Astrocyte (in vitro differentiated cells and primary cell): ENCODE data around the gene PSEN1. TPM values are rescaled to one million over a fixed set of nuclear protein-coding genes. Genes with fewer than 3 reads are reported as not detected.

Experiments
- DNase-seq: peaks from one replicate; pipeline ENCODE4 v3.0.0-alpha.2; 2010; ENCODE audit warnings: low read depth
- FAIRE-seq: peaks from 2 replicates; lab custom pipeline; 2011; peaks lifted over from hg19 to GRCh38; lab: Jason Lieb, UNC
- H2AFZ ChIP-seq: 2 replicates; pipeline ENCODE4 v1.6.0; 2012; ENCODE audit warnings: low read depth, low read length, inconsistent platforms
- H3K27ac ChIP-seq: 2 replicates; pipeline ENCODE4 v1.5.1; 2011; ENCODE audit warnings: low read depth, low read length, inconsistent platforms
- H3K27me3 ChIP-seq: 2 replicates; pipeline ENCODE4 v1.6.0; 2011; ENCODE audit warnings: low read length, inconsistent platforms; ENCODE audit not compliant: insufficient read depth
- H3K36me3 ChIP-seq: 2 replicates; pipeline ENCODE4 v1.5.1; 2011; ENCODE audit warnings: low read length, inconsistent platforms; ENCODE audit not compliant: insufficient read depth
- H3K4me1 ChIP-seq: 2 replicates; pipeline ENCODE4 v1.5.1; 2011; ENCODE audit warnings: low read length, inconsistent platforms; ENCODE audit not compliant: insufficient read depth
- H3K4me2 ChIP-seq: 2 replicates; pipeline ENCODE4 v1.6.0; 2012; ENCODE audit warnings: low read length, inconsistent platforms
- H3K4me3 ChIP-seq: 2 replicates; pipeline ENCODE4 v1.5.1; 2011; ENCODE audit warnings: low read depth, mild to moderate bottlenecking, low read length, inconsistent platforms; ENCODE audit not compliant: insufficient read depth
- H3K79me2 ChIP-seq: 2 replicates; pipeline ENCODE4 v1.6.0; 2012; ENCODE audit warnings: mild to moderate bottlenecking, low read length, inconsistent platforms; ENCODE audit not compliant: insufficient read depth
- H3K9ac ChIP-seq: 2 replicates; pipeline ENCODE4 v1.6.0; 2012; ENCODE audit warnings: mild to moderate bottlenecking, low read length, inconsistent platforms
- H3K9me3 ChIP-seq: 2 replicates; pipeline ENCODE4 v1.5.1; 2012; ENCODE audit warnings: low read depth, mild to moderate bottlenecking, low read length, inconsistent platforms; ENCODE audit not compliant: insufficient read depth
- H4K20me1 ChIP-seq: 2 replicates; pipeline ENCODE4 v1.6.0; 2012; ENCODE audit warnings: low read length, inconsistent platforms; ENCODE audit not compliant: insufficient read depth
- H3K27ac Mint-ChIP-seq: one replicate; pipeline ENCODE4 v1.8.0; 2021; ENCODE audit warnings: mild to moderate bottlenecking, mixed read lengths; ENCODE audit not compliant: unreplicated experiment
- H3K27me3 Mint-ChIP-seq: one replicate; pipeline ENCODE4 v1.8.0; 2021; ENCODE audit warnings: low read depth, mixed read lengths; ENCODE audit not compliant: unreplicated experiment
- H3K36me3 Mint-ChIP-seq: one replicate; pipeline ENCODE4 v1.8.0; 2021; ENCODE audit warnings: low read depth, mixed read lengths; ENCODE audit not compliant: unreplicated experiment
- H3K4me1 Mint-ChIP-seq: one replicate; pipeline ENCODE4 v1.8.0; 2021; ENCODE audit warnings: low read depth, mixed read lengths; ENCODE audit not compliant: unreplicated experiment
- H3K4me3 Mint-ChIP-seq: one replicate; pipeline ENCODE4 v1.8.0; 2021; ENCODE audit warnings: mild to moderate bottlenecking, moderate library complexity, mixed read lengths; ENCODE audit not compliant: unreplicated experiment
- H3K9me3 Mint-ChIP-seq: one replicate; pipeline ENCODE4 v1.8.0; 2021; ENCODE audit warnings: mild to moderate bottlenecking, mixed read lengths; ENCODE audit not compliant: unreplicated experiment
- EZH2 ChIP-seq: IDR thresholded peaks from 2 replicates; pipeline ENCODE4 v1.6.1; 2012; ENCODE audit warnings: mild to moderate bottlenecking, low read length, inconsistent platforms; ENCODE audit not compliant: insufficient read depth
- total RNA-seq: library from RNA; stranded (reverse); gene quantifications from 2 replicates; pipeline ENCODE4 v1.2.1, GENCODE V29; 2021
- TF ChIP-seq, protein P1 (sequence below): IDR thresholded peaks from 2 replicates; pipeline ENCODE4 v1.5.1; 2011; ENCODE audit warnings: low read depth, mild to moderate bottlenecking, inconsistent platforms, low read length, moderate library complexity; ENCODE audit not compliant: insufficient read depth

Gene PSEN1
- total RNA-seq, 1 donor from 2014 or later, result 89.5 TPM

DNA sequence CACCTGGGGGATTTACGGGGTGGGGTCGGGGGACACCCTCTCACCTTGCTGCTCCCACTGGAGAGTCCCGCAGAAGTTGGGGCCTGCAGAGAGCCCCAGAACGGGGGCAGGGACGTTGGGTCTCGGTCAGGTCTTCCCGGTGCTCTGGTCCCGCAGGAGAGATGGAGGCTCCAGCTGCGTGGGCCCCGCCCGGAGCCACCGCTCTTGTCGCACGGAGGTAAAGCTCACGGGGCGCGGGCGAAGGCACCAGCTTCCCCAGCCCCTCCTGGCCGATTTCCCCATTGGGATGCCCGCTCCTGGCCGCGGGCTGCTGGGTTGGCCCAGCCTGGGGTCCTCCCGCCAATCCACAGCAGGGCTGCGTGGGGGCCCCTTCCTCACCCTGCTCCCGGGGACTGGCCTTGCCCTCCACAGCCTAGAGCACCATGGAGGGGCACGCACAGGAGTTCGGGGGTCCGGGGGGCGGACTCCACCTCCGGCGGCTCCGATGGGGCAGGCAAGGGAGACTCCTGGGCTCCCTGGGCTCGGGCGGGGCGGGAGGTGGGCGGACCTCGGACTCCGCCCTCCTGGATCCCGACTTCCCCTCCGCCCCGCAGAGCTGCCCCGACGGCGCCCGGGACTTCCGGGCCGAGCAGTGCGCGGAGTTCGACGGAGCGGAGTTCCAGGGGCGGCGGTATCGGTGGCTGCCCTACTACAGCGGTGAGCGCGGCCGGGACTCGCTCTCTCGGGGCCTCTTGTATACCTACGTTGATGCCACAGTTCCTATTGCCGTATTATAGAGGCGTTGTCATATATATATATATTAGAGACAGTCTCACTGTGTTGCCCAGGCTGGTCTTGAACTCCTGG, 109.4 kb downstream of the PSEN1 start:
- FAIRE-seq (no peak), DNase-seq (no peak)
- H3K36me3 ChIP-seq, result no peaks in the 10 kb centered on the region
- peaks cover 3% of the 10 kb centered on the region for H3K9me3 ChIP-seq
- H3K27me3 ChIP-seq, result peaks cover 20% of the 10 kb centered on the region
- no peak overlapping the region for H3K27ac ChIP-seq
- Mint-ChIP-seq H3K4me3 (no peak overlapping the region), H3K9me3 (no peaks in the 10 kb centered on the region), H3K4me1 (peaks cover 19% of the 10 kb centered on the region), H3K27me3 (peaks cover 9% of the 10 kb centered on the region), H3K27ac (no peak overlapping the region), H3K36me3 (peaks cover 8% of the 10 kb centered on the region)
- peak overlapping the region; percentile 52 for H2AFZ ChIP-seq
- no peaks in the 10 kb centered on the region for H4K20me1 ChIP-seq
- H3K4me1 ChIP-seq, result peaks cover 8% of the 10 kb centered on the region
- H3K4me2 ChIP-seq, result peak overlapping the region; percentile 73
- H3K79me2 ChIP-seq, result no peaks in the 10 kb centered on the region
- H3K9ac ChIP-seq, result peak overlapping the region; percentile 41
- H3K4me3 ChIP-seq, result peak overlapping the region; percentile 49
- TF ChIP-seq EZH2, result no peak
- TF ChIP-seq, protein P1, sequence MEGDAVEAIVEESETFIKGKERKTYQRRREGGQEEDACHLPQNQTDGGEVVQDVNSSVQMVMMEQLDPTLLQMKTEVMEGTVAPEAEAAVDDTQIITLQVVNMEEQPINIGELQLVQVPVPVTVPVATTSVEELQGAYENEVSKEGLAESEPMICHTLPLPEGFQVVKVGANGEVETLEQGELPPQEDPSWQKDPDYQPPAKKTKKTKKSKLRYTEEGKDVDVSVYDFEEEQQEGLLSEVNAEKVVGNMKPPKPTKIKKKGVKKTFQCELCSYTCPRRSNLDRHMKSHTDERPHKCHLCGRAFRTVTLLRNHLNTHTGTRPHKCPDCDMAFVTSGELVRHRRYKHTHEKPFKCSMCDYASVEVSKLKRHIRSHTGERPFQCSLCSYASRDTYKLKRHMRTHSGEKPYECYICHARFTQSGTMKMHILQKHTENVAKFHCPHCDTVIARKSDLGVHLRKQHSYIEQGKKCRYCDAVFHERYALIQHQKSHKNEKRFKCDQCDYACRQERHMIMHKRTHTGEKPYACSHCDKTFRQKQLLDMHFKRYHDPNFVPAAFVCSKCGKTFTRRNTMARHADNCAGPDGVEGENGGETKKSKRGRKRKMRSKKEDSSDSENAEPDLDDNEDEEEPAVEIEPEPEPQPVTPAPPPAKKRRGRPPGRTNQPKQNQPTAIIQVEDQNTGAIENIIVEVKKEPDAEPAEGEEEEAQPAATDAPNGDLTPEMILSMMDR, result no peak

DNA sequence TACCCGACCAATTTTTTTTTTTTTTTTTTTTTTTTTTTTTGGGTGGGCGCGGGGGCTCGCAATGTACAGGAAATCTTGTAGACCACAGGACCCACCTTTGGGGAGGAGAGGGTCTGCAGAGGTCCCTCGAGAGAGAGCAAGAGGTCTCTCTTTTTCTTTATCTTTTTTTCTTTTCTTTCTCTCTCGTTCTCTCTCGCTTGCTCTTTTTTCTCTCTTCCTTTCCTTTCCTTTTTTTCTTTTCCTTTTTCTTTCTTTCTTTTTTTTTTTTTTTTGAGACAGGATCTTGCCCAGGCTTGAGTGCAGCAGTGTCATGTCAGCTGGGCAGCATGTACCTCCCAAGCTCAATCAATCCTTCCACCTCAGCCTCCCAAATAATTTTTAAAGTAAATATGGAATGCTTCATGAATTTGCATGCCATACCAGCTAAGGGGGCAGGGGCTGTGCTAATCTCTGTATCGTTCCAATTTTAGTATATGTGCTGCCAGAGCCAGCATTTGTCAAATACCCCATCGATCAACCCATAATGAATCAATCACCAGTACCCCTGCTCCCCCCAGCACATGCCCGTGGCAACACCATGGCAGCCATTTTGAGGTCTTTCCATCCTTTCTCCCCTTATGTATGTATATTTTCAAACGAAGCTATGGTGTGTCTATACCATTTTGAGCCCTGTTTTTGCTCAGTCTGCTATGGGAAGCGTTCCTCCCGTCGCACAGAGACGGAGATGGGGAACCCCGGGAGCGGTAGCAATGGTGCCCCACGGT, 110.3 kb downstream of the PSEN1 start:
- H3K9me3 ChIP-seq, result peaks cover 3% of the 10 kb centered on the region
- H2AFZ ChIP-seq, result no peak overlapping the region
- Mint-ChIP-seq H3K4me1 (peaks cover 12% of the 10 kb centered on the region), H3K27ac (peak overlapping the region; percentile 41), H3K27me3 (peaks cover 7% of the 10 kb centered on the region), H3K9me3 (no peaks in the 10 kb centered on the region), H3K36me3 (peaks cover 8% of the 10 kb centered on the region), H3K4me3 (no peak overlapping the region)
- no peak overlapping the region for H3K4me3 ChIP-seq
- H3K27me3 ChIP-seq, result peaks cover 16% of the 10 kb centered on the region
- no peak overlapping the region for H3K27ac ChIP-seq
- H3K4me1 ChIP-seq, result peaks cover 6% of the 10 kb centered on the region
- peak overlapping the region; percentile 73 for H3K4me2 ChIP-seq
- no peaks in the 10 kb centered on the region for H3K79me2 ChIP-seq
- no peaks in the 10 kb centered on the region for H4K20me1 ChIP-seq
- TF ChIP-seq, protein P1, result no peak
- no peak for TF ChIP-seq EZH2
- no peak overlapping the region for H3K9ac ChIP-seq
- no peak for FAIRE-seq
- DNase-seq, result no peak
- H3K36me3 ChIP-seq, result no peaks in the 10 kb centered on the region
